Keratinocyte (primary cell): ENCODE measurements around the gene ZNF474. TPM values are rescaled to one million over a fixed set of nuclear protein-coding genes. Genes with fewer than 3 reads are reported as not detected.

ENCODE experiments used
- DNase-seq: peaks from one replicate; pipeline ENCODE4 v3.0.0-alpha.2; 2011; ENCODE audit warnings: low read depth, missing footprints, low spot score
- FAIRE-seq: peaks from 2 replicates; lab custom pipeline; 2011; peaks lifted over from hg19 to GRCh38; lab: Jason Lieb, UNC
- H2AFZ ChIP-seq: 2 replicates; pipeline ENCODE4 v1.6.0; 2012; ENCODE audit warnings: low read length, control low read depth, inconsistent platforms; ENCODE audit not compliant: control insufficient read depth
- H3K27ac ChIP-seq: 2 replicates; pipeline ENCODE4 v1.5.1; 2011; ENCODE audit warnings: low read length; ENCODE audit not compliant: control insufficient read depth, insufficient read depth
- H3K27me3 ChIP-seq: 3 replicates; pipeline ENCODE4 v1.6.0; 2011; ENCODE audit warnings: low read length; ENCODE audit not compliant: control insufficient read depth, insufficient read depth; ENCODE audit errors: extremely low read depth
- H3K36me3 ChIP-seq, 2 experiments: 2 replicates in 1 of 2; 3 replicates in 1 of 2; pipeline ENCODE4 v1.5.1; 2011; ENCODE audit warnings: low read length in 2 of 2, mild to moderate bottlenecking in 1 of 2; ENCODE audit not compliant: control insufficient read depth in 2 of 2, insufficient read depth in 2 of 2; ENCODE audit errors: extremely low read depth in 1 of 2
- H3K4me1 ChIP-seq: 3 replicates; pipeline ENCODE4 v1.5.1; 2011; ENCODE audit warnings: low read length; ENCODE audit not compliant: control insufficient read depth, insufficient read depth; ENCODE audit errors: extremely low read depth
- H3K4me2 ChIP-seq: 3 replicates; pipeline ENCODE4 v1.6.0; 2011; ENCODE audit warnings: low read depth, low read length; ENCODE audit not compliant: control insufficient read depth, insufficient read depth; ENCODE audit errors: extremely low read depth
- H3K4me3 ChIP-seq, 3 experiments: fragments of 200-600 bp in 1 of 3; sonication (generic) in 1 of 3; 2 replicates in 2 of 3; 3 replicates in 1 of 3; pipeline ENCODE4 v1.5.1; 2011 to 2016; ENCODE audit warnings: low read length in 3 of 3, mild to moderate bottlenecking in 3 of 3, control low read depth in 2 of 3, inconsistent platforms in 1 of 3, low read depth in 1 of 3, mixed read lengths in 1 of 3, mixed run types in 1 of 3, moderate library complexity in 1 of 3; ENCODE audit not compliant: control insufficient read depth in 2 of 3, insufficient read depth in 2 of 3; ENCODE audit errors: extremely low read depth in 1 of 3
- H3K79me2 ChIP-seq: 2 replicates; pipeline ENCODE4 v1.6.0; 2012; ENCODE audit warnings: low read length; ENCODE audit not compliant: control insufficient read depth, insufficient read depth
- H3K9ac ChIP-seq: 3 replicates; pipeline ENCODE4 v1.6.0; 2011; ENCODE audit warnings: low read length; ENCODE audit not compliant: control insufficient read depth, insufficient read depth; ENCODE audit errors: extremely low read depth
- H3K9me1 ChIP-seq: 3 replicates; pipeline ENCODE4 v1.6.0; 2011; ENCODE audit warnings: low read length; ENCODE audit not compliant: control insufficient read depth, insufficient read depth; ENCODE audit errors: extremely low read depth
- H3K9me3 ChIP-seq: 2 replicates; pipeline ENCODE4 v1.5.1; 2012; ENCODE audit warnings: low read depth, low read length; ENCODE audit not compliant: control insufficient read depth
- H4K20me1 ChIP-seq: 3 replicates; pipeline ENCODE4 v1.6.0; 2011; ENCODE audit warnings: low read length; ENCODE audit not compliant: control insufficient read depth, insufficient read depth; ENCODE audit errors: extremely low read depth
- CTCF ChIP-seq, 3 experiments: IDR thresholded peaks in 1 of 3; conservative IDR thresholded peaks in 1 of 3; optimal IDR thresholded peaks in 1 of 3; 2 replicates in 2 of 3; 3 replicates in 1 of 3; pipeline versions ENCODE3 to v1.5.1; 2011; ENCODE audit warnings: low read length in 3 of 3, mild to moderate bottlenecking in 3 of 3, moderate library complexity in 2 of 3, control low read depth in 1 of 3, inconsistent platforms in 1 of 3; ENCODE audit not compliant: insufficient read depth in 2 of 3; ENCODE audit errors: extremely low read depth in 1 of 3
- EZH2 ChIP-seq: IDR thresholded peaks from one replicate; pipeline ENCODE4 v1.6.1; 2012; ENCODE audit warnings: inconsistent platforms, mild to moderate bottlenecking, low read length, moderate library complexity
- dilution Hi-C: fragments of 300-500 bp; cut with MboI; formaldehyde crosslinking; loops from one replicate; pipeline ENCODE4 v1.7.0; 2020; ENCODE audit warnings: low sequenced_read_pairs; ENCODE audit not compliant: extremely low pct_ligation_motif_present
- polyA plus RNA-seq, 5 experiments: library from polyadenylated mRNA; depleted of rRNA in 3 of 5; stranded (reverse) in 3 of 5; stranded (forward) in 1 of 5; unstranded in 1 of 5; fragments of >200 nt; gene quantifications; 1 replicate in 1 of 5; 2 replicates in 3 of 5; 3 replicates in 1 of 5; pipeline versions ENCODE4 v1.2.1 to v1.2.3, GENCODE V29; 2011 to 2012; ENCODE audit warnings: missing spikeins in 2 of 5, low read depth in 1 of 5, low replicate concordance in 1 of 5

ZNF474 gene
- polyA plus RNA-seq, 1 donor (not counting 4 experiments of a cell fraction or from before 2014, with no cell fraction given), result 0.05 TPM

GRCh38 chr5:122120493-122120892 lies 8.9 kb upstream of the ZNF474 start:
- H3K9me3 ChIP-seq, result no peaks in the 10 kb centered on the region
- no peak for FAIRE-seq
- dilution Hi-C loops, result no loop called here
- no peaks in the 10 kb centered on the region for H3K9me1 ChIP-seq
- H3K79me2 ChIP-seq, result no peaks in the 10 kb centered on the region
- H2AFZ ChIP-seq, result no peak overlapping the region
- H3K4me2 ChIP-seq, result no peak overlapping the region
- H3K27ac ChIP-seq, result no peak overlapping the region
- H3K36me3 ChIP-seq, result no peaks in the 10 kb centered on the region
- no peak for TF ChIP-seq CTCF (optimal IDR thresholded peaks at IDR 0.05 in 1 of 3, IDR thresholded peaks at IDR 0.05 in 1 of 3, conservative IDR thresholded peaks at IDR 0.05 in 1 of 3; ENCODE audit: extremely low read depth in 1 of 3, insufficient read depth in 2 of 3, low read length in 3 of 3)
- TF ChIP-seq EZH2, result no peak
- H3K27me3 ChIP-seq, result no peaks in the 10 kb centered on the region
- H3K4me1 ChIP-seq, result peaks cover 6% of the 10 kb centered on the region
- no peaks in the 10 kb centered on the region for H4K20me1 ChIP-seq
- no peak overlapping the region for H3K9ac ChIP-seq
- no peak overlapping the region for H3K4me3 ChIP-seq
- no peak for DNase-seq

GRCh38 chr5:122120957-122121356 lies 8.4 kb upstream of the ZNF474 start:
- Histone ChIP-seq H3K4me3 (no peak overlapping the region), H3K4me2 (no peak overlapping the region), H3K4me1 (peaks cover 7% of the 10 kb centered on the region), H3K27ac (no peak overlapping the region), H3K27me3 (no peaks in the 10 kb centered on the region), H3K9me3 (no peaks in the 10 kb centered on the region), H3K9me1 (no peaks in the 10 kb centered on the region), H3K79me2 (no peaks in the 10 kb centered on the region), H2AFZ (no peak overlapping the region), H3K36me3 (no peaks in the 10 kb centered on the region), H3K9ac (no peak overlapping the region), H4K20me1 (no peaks in the 10 kb centered on the region)
- TF ChIP-seq CTCF (optimal IDR thresholded peaks at IDR 0.05 in 1 of 3, IDR thresholded peaks at IDR 0.05 in 1 of 3, conservative IDR thresholded peaks at IDR 0.05 in 1 of 3; ENCODE audit: extremely low read depth in 1 of 3, insufficient read depth in 2 of 3, low read length in 3 of 3) (no peak), EZH2 (no peak)
- no peak for FAIRE-seq
- dilution Hi-C loops, result no loop called here
- DNase-seq, result no peak
